ENCODE data around the gene SDK1. TPM values are rescaled to one million over a fixed set of nuclear protein-coding genes. Genes with fewer than 3 reads are reported as not detected.

Gene SDK1
- total RNA-seq, 1 donor: 0.36 TPM

- H3K4me2 ChIP-seq (ENCODE audit: insufficient read depth, low read length): no peak overlapping the region
- no peaks in the 10 kb centered on the region for H3K79me2 ChIP-seq (ENCODE audit: insufficient read depth, low read length)
- TF ChIP-seq CTCF (IDR thresholded peaks at IDR 0.05; ENCODE audit: extremely low read depth, low read depth, low read length): no peak
- no peak overlapping the region for H3K27ac ChIP-seq (ENCODE audit: low read depth, low read length)
- H4K20me1 ChIP-seq (ENCODE audit: insufficient read depth, low read length): no peaks in the 10 kb centered on the region
- H3K4me1 ChIP-seq (ENCODE audit: insufficient read depth, low read length): no peaks in the 10 kb centered on the region
- no peaks in the 10 kb centered on the region for H3K36me3 ChIP-seq (ENCODE audit: insufficient read depth, low read length)
- DNase-seq (ENCODE audit: insufficient read length, low spot score, missing footprints): no peak
- no peaks in the 10 kb centered on the region for H3K27me3 ChIP-seq (ENCODE audit: insufficient read depth, low read length)
- no peak overlapping the region for H3K4me3 ChIP-seq (ENCODE audit: insufficient read depth, low read length)
- H2AFZ ChIP-seq (ENCODE audit: low read length): no peak overlapping the region
- no peaks in the 10 kb centered on the region for H3K9me3 ChIP-seq (ENCODE audit: low read depth, low read length)
Measured at GRCh38 chr7:4058158-4058557, 757.1 kb downstream of the SDK1 start.

- Histone ChIP-seq H3K9me3 (ENCODE audit: low read depth, low read length) (no peaks in the 10 kb centered on the region), H4K20me1 (ENCODE audit: insufficient read depth, low read length) (no peaks in the 10 kb centered on the region), H3K4me1 (ENCODE audit: insufficient read depth, low read length) (no peaks in the 10 kb centered on the region), H3K4me2 (ENCODE audit: insufficient read depth, low read length) (no peak overlapping the region), H3K27ac (ENCODE audit: low read depth, low read length) (no peak overlapping the region), H3K27me3 (ENCODE audit: insufficient read depth, low read length) (no peaks in the 10 kb centered on the region), H3K79me2 (ENCODE audit: insufficient read depth, low read length) (no peaks in the 10 kb centered on the region), H2AFZ (ENCODE audit: low read length) (no peak overlapping the region), H3K36me3 (ENCODE audit: insufficient read depth, low read length) (no peaks in the 10 kb centered on the region), H3K4me3 (ENCODE audit: insufficient read depth, low read length) (no peak overlapping the region)
- DNase-seq (ENCODE audit: insufficient read length, low spot score, missing footprints): no peak
- TF ChIP-seq CTCF (IDR thresholded peaks at IDR 0.05; ENCODE audit: extremely low read depth, low read depth, low read length): no peak
Measured at GRCh38 chr7:4065190-4065589, 764.1 kb downstream of the SDK1 start.

GRCh38 chr7:4066206-4066605 is 765.2 kb downstream of the SDK1 start:
- H4K20me1 ChIP-seq (ENCODE audit: insufficient read depth, low read length): no peaks in the 10 kb centered on the region
- no peak overlapping the region for H3K27ac ChIP-seq (ENCODE audit: low read depth, low read length)
- H3K4me2 ChIP-seq (ENCODE audit: insufficient read depth, low read length): no peak overlapping the region
- no peaks in the 10 kb centered on the region for H3K27me3 ChIP-seq (ENCODE audit: insufficient read depth, low read length)
- no peaks in the 10 kb centered on the region for H3K4me1 ChIP-seq (ENCODE audit: insufficient read depth, low read length)
- no peaks in the 10 kb centered on the region for H3K79me2 ChIP-seq (ENCODE audit: insufficient read depth, low read length)
- no peaks in the 10 kb centered on the region for H3K9me3 ChIP-seq (ENCODE audit: low read depth, low read length)
- H3K36me3 ChIP-seq (ENCODE audit: insufficient read depth, low read length): no peaks in the 10 kb centered on the region
- H3K4me3 ChIP-seq (ENCODE audit: insufficient read depth, low read length): no peak overlapping the region
- DNase-seq (ENCODE audit: insufficient read length, low spot score, missing footprints): no peak
- no peak overlapping the region for H2AFZ ChIP-seq (ENCODE audit: low read length)
- TF ChIP-seq CTCF (IDR thresholded peaks at IDR 0.05; ENCODE audit: extremely low read depth, low read depth, low read length): no peak

- Histone ChIP-seq H3K79me2 (ENCODE audit: insufficient read depth, low read length) (no peaks in the 10 kb centered on the region), H3K4me2 (ENCODE audit: insufficient read depth, low read length) (no peak overlapping the region), H2AFZ (ENCODE audit: low read length) (no peak overlapping the region), H3K9me3 (ENCODE audit: low read depth, low read length) (no peaks in the 10 kb centered on the region), H4K20me1 (ENCODE audit: insufficient read depth, low read length) (no peaks in the 10 kb centered on the region), H3K27ac (ENCODE audit: low read depth, low read length) (no peak overlapping the region), H3K4me1 (ENCODE audit: insufficient read depth, low read length) (no peaks in the 10 kb centered on the region), H3K4me3 (ENCODE audit: insufficient read depth, low read length) (no peak overlapping the region), H3K36me3 (ENCODE audit: insufficient read depth, low read length) (no peaks in the 10 kb centered on the region), H3K27me3 (ENCODE audit: insufficient read depth, low read length) (no peaks in the 10 kb centered on the region)
- DNase-seq (ENCODE audit: insufficient read length, low spot score, missing footprints): no peak
- no peak for TF ChIP-seq CTCF (IDR thresholded peaks at IDR 0.05; ENCODE audit: extremely low read depth, low read depth, low read length)
Measured at GRCh38 chr7:4066626-4067475, 765.8 kb downstream of the SDK1 start.

All from osteoblast (primary cell).